H1 (cell line): ENCODE measurements around the gene S100PBP. TPM values are rescaled to one million over a fixed set of nuclear protein-coding genes. Genes with fewer than 3 reads are reported as not detected.

Experiments used
- BRCA1 ChIP-seq: IDR thresholded peaks from 2 replicates; pipeline ENCODE4 v1.6.1; 2012; ENCODE audit warnings: low read depth, low read length, improper control_type of control experiment
- CHD7 ChIP-seq: fragments of 300-600 bp; sonication (generic); IDR thresholded peaks from 2 replicates; pipeline ENCODE4 v1.7.1; 2012; ENCODE audit warnings: low read length, moderate library complexity, mild to moderate bottlenecking, inconsistent platforms; ENCODE audit not compliant: insufficient replicate concordance
- JUN ChIP-seq: IDR thresholded peaks from 2 replicates; pipeline ENCODE4 v1.6.1; 2011; ENCODE audit warnings: low read depth, mild to moderate bottlenecking, improper control_type of control experiment, low read length
- POLR2AphosphoS5 ChIP-seq: IDR thresholded peaks from 2 replicates; pipeline ENCODE4 v1.6.1; 2011; ENCODE audit warnings: low read depth, low read length
- SUZ12 ChIP-seq: fragments of 200-600 bp; sonication (generic); IDR thresholded peaks from 2 replicates; pipeline ENCODE4 v1.6.1; 2012; ENCODE audit warnings: mild to moderate bottlenecking, inconsistent platforms, low read length, moderate library complexity, mixed read lengths
- polyA plus RNA-seq, 7 experiments: library from polyadenylated mRNA; depleted of rRNA in 3 of 7; stranded (reverse) in 5 of 7; unstranded in 2 of 7; fragments of >200 nt in 5 of 7; fragments of 200-250 nt in 2 of 7; gene quantifications; 1 replicate in 5 of 7; 2 replicates in 1 of 7; 4 replicates in 1 of 7; pipeline versions ENCODE4 v1.2.1 to v1.2.3, GENCODE V29; 2011 to 2013; ENCODE audit warnings: missing spikeins in 2 of 7, mixed read lengths in 2 of 7
- total RNA-seq: library from RNA; stranded (reverse); fragmentation: NEBNext Ultra II Directional; extraction: Animal tissue kit (Norgen Biotek cat#: 25700); gene quantifications from 2 replicates; pipeline ENCODE4 v1.2.1, GENCODE V29; 2021

S100PBP gene
- total and polyA plus RNA-seq, 2 of the 8 experiments (the other 6 are each of a cell fraction or from before 2014, with no cell fraction given), result 43.8 to 68.3 TPM

- no peak for TF ChIP-seq CHD7
- TF ChIP-seq JUN, result no peak
- TF ChIP-seq BRCA1, result no peak
- no peak for TF ChIP-seq SUZ12
- no peak for TF ChIP-seq POLR2AphosphoS5
These were observed 45.9 kb downstream of the S100PBP start (continued) for GRCh38 chr1:32863218-32863880.
